LoVo (cell line): ENCODE data around the gene THSD7B.

Experiments used
- DNase-seq: peaks from one replicate; pipeline ENCODE4 v3.0.0-alpha.2; 2016; ENCODE audit warnings: low spot score

Gene THSD7B

DNA sequence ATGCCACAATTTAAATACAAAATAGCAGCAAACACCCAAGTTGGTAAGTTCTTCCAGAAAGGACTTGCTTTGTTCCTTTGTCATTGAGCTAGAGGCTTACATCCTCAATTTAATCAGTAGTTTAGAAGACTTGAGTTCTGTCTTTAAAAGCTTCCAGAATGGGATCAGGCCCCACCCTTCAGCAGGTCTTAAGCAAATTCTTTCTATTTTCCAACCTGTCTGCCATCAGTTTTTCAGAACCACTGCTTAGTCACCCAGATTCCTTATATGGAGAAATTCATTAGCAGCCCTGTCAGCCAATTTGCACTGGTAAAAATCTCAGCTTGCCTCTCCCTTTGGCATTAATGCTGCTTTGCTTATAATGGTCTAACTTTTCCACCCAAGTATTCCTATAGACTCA is 935.3 kb downstream of the THSD7B start:
- no peak for DNase-seq

- DNase-seq = no peak
Measured at GRCh38 chr2:137705296-137705695, 940.0 kb downstream of the THSD7B start.

DNA sequence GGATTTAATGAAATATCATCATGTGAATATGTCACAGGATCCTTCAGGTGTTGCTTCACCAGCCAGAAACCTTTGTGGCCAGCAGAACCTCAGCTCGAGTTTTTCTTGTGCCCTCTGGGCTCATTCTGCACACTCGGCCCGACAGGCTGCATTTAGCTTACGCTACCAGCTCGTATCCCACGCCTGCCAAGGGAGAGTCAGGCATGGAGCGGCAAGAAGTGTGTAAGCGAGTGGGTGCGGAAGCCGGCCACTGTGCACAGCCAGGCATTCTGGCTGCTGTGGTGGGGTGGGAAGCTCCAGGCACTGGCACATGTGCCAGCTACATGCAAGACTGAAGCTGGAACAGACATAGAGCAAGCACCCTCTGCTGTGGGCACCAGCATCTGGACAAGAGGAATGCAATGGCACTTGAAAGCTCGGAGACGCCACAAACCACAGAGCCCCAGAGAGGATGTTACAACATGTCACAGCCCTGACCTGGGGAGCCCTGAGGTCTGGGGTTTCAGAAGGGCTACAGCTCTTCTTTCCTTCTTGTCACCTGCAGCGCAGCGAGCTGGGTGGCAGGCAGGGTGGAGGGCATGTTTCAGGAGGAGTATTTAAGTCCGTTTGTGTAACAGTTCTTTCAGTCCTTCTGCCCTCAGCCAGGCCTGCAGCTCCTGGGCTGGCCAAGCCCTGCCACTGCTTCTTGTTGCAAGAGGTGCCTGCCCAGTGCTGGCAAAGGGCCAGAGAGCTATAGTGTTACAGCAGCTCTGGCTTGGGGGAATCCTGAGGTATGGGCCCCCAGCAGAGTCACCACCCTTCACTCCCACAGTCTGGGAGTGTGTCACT is 941.7 kb downstream of the THSD7B start:
- no peak for DNase-seq

- DNase-seq = no peak
Measured at GRCh38 chr2:137708311-137708710, 943.0 kb downstream of the THSD7B start.

DNA sequence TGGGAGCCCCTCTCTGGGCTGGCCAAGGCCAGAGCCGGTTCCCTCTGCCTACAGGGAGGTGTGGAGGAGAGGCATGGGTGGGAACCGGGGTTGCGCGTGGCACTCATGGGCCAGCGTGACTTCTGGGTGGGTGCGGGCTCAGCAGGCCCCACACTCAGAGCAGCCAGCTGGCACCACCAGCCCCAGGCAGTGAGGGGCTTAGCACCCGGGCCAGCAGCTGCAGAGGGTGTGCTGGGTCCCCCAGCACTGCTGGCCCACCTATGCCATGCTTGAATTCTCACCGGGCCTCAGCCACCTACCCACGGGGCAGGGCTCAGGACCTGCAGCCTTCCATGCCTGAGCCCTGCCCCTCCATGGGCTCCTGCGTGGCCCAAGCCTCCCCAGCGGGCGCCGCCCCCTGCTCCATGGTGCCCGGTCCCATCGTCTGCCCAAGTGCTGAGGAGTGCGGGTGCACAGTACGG is 950.4 kb downstream of the THSD7B start:
- no peak for DNase-seq

DNA sequence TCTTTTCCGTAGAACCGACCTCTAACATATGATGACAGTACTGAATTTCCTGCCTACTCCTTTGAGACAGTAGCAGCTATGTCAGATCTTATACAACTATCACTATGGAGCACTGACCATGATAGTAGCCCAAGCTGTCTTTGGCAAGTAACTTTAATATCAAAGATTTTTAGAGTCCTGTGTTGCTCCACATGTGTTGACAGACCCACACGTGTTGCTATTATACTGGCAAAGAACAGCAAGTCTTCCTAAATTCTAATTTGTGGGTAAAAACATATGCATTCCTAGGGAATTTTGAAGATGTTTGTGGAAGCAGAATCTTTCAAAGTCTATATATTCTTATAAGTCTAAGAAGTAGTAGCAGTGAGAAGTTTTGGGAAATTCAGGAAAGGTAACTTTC is 953.4 kb downstream of the THSD7B start:
- no peak for DNase-seq

GRCh38 chr2:137721733-137722132 is 956.4 kb downstream of the THSD7B start:
- no peak for DNase-seq

GRCh38 chr2:137724912-137725311 is 959.6 kb downstream of the THSD7B start:
- no peak for DNase-seq
